Measurements from ENCODE around the gene RHCE.

- TF ChIP-seq CTCF (IDR thresholded peaks at IDR 0.05): no peak
- no peak for TF ChIP-seq ZFX (IDR thresholded peaks at IDR 0.05; ENCODE audit: borderline replicate concordance)
These were observed 48.6 kb upstream of the RHCE start for GRCh38 chr1:25469177-25469576.

Measured in 22Rv1 (cell line).